ENCODE results near the gene RIPOR2.
"Not testable (repeated sequence)": the region's sequence is repeated elsewhere in the genome, so short reads cannot be mapped to it uniquely, and the experiment has no call there.

RIPOR2 gene

DNA sequence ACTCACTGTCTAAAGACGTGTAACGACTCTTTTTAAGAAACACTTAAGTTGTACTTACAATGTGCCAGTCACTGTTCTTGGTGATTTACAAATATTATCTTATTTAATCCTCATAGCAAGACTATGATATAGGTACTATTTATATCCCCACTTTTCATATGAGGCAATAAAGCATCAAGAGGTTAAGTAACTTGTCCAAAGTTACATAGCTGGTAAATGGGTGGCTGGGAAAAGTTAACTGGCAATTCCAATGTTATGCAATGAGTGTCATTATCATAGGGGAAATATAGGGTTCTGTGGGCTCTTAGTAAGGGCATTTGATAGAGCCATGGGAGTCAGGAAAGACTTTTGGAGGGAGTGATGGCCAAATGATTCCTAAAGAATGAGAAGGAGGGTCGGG, 21.4 kb upstream of the RIPOR2 start:
- no peak for DNase-seq (ENCODE audit: low read depth in 3 of 3)

DNA sequence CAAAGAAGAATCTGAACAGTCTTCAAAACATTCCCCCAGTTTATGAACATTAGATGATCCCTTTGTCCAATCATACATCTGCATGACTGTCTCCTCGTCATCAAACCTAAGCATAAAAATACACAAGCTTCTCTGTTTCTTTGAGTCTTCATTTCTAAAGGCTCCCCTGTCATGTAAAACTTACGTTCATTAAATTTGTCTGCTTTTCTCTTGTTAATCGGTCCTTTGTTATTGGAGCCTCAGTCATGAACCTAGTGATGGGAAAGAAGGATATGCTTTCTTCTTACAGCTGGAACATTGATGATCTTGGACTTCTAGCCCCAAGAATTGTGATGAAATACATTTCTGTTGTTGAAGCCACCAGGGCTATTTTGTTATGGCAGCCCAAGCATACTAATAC, 18.0 kb upstream of the RIPOR2 start:
- DNase-seq (ENCODE audit: low read depth in 3 of 3), result no peak

DNA sequence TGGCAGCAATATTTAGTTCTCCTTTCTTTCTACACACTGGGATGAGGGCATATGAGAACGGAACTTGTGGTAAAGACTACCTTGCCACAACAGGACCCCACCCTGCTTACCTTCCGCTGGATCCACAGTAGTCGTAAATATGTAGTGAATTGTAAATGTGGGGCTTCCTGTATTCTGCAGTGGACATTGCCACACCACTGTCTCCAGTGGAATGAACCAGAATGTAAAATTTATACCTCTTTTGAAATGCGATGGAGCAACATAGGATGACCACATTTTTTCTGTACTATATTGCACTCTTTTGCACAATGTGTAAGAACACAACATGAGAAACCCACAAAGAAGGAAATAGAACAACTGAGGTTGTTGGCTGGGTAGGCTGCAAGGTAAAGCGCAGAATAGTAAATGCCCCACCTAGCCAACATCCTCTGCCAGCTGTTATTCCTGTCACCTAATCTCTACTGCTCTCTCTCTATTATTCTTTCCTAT, 16.1 kb upstream of the RIPOR2 start:
- no peak for DNase-seq (ENCODE audit: low read depth in 3 of 3)

DNA sequence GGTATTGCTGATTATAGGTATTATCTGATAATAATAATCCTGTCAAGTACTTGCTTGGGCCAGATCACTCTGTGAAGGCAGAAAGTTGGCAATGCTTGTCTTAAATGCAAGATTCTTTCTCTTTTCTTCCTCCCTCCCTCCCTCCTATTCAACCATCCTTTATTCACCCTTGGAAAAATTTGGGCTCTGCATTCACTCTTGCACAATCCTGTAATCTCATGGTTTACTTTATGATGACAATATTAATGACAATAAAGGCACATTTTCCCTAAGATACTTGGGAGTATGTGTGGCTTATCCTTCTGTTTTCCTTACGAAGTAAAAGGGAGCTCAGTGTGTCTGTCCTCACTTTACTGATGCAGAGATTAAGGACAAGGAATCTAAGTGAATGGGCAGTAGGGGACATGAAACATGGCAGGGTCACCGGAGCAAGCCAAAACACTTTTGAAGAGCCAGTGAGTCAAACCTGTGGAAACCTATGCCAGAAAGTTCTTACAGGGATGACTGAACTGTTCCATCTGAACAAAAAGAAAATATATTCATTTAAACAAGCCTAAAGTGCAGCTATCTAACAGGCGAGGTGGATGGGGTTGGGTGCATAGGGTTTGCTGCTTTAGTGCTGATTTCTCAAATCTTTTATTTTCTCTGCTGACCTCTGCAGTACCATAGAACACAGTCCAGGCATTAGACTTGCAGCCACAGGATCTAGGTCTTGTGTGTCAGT, 14.6 kb upstream of the RIPOR2 start:
- no peak for DNase-seq (ENCODE audit: low read depth in 3 of 3)

DNA sequence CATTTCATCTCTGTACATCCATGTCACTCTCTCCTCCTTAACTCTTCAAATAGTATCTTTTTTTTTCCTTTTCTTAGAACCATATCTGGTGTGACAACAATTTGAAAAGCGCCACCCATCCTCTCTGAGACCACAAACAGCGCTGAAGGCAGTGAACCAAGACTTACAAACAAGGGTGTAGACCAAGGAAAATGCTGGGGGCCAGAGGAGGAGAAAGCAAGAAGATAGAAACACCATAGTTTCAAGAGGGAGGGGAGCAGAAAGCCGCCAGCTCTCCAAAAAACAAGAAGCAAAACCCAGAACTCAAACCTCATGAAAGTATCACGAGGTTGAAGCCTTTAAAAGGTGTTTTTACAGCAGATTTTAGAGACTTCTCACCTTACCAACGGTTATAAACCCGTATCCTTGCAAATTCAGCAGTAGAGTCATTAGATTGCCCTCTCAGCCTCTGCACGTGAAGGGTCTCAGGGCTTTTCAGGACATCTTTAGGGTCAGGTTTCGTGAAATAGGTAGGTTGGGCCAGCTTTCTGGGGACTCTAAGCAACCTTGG, 13.3 kb upstream of the RIPOR2 start:
- no peak for DNase-seq (ENCODE audit: low read depth in 3 of 3)

DNA sequence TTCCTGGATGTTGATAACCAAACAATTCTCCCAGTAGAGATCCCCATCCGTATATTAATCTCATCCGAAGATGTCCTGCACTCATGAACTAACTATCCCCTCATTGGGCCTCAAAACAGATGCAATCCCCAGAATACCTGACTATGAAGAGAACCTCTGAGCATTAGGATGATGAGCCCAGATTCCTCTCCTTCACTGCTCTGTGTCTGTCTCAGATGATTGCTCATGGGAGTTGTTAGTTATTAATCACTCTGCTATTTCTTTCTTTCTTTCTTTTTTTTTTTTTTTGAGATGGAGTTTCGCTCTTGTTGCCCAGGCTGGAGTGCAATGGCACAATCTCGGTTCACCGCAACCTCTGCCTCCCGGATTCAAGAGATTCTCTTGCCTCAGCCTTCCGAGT, 12.5 kb upstream of the RIPOR2 start:
- DNase-seq (ENCODE audit: low read depth in 3 of 3), result not testable (repeated sequence)

DNA sequence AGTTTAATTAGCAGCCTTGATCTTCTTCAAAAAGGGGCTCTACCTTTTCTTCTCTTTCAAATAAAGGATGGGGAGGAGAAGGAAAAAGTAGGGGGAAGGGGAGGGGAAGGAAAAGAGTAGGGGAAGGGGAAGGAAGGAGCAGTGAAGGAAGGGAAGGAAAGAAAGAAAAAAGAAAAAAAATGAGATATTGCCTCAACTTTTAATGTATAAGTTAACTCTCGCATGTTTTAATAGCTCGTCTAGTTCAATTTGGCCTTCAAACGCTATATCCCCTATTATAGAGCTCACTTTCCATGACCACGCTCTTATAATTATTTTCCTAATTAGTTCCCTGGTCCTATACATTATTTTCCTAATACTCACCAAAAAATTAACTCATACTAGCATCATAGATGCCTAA, 11.9 kb upstream of the RIPOR2 start:
- no peak for DNase-seq (ENCODE audit: low read depth in 3 of 3)

DNA sequence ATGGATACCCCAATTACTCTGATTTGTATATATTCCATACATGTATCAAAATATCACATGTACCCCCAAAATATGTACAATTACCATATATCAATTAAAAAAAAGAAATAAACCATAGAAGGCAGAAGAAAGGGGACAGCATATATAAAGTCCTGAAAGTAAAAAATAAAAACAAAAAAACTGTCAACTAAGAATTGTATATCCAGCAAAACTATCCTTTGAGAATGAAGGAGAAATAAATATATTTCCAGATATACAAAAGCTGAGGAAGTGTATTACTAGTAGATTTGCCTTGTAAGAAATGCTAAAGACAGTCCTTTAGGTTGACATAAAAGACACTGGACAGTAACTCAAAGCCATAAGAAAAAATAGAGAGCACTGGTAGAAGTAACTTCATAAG, 9.3 kb upstream of the RIPOR2 start:
- DNase-seq (ENCODE audit: low read depth in 3 of 3), result no peak

DNA sequence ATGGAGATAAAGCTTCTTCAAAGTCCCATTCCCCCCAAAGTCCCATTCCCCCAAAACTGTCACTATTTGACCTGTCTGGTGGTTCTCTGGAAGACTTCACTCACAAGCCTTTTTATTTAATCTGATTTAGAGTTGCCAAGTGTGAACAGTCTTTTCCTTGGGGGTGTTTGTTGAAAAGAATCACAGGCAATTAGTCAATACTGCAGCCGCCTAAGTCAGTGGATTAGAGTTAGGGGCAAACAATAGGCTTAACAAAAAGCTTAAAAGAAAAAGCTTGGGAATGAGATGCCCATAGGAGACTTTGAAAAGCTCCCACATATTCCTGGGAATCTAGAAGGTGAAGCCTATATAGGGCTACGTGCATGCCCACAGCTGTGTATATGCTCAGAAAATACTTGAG, 8.0 kb upstream of the RIPOR2 start:
- no peak for DNase-seq (ENCODE audit: low read depth in 3 of 3)

DNA sequence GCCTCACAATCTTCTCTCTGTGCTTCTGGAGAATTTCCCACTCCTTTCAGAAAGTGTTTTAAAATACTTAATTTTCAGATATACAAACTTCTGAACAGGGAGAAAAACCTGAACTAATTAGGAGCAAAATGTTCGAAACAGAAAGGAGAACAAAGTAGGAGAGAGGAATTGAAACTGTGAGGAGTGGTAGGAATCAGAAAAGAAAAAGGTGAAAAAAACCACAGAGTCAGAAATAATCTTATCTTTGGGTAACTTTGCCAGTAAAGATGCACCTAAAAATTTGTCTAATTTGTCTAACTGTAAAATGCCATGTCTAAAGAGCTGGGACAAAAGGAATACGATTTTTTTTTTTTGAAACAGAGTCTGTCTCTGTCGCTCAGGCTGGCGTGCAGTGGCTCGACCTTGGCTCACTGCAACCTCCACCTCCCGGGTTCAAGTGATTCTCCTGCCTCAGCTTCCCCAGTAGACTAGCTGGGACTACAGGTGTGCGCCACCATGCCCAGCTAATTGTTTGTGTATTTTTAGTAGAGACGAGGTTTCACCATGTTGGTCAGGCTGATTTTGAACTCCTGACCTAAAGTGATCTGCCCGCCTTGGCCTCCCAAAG, 4.7 kb upstream of the RIPOR2 start:
- DNase-seq (ENCODE audit: low read depth in 3 of 3), result no peak

DNA sequence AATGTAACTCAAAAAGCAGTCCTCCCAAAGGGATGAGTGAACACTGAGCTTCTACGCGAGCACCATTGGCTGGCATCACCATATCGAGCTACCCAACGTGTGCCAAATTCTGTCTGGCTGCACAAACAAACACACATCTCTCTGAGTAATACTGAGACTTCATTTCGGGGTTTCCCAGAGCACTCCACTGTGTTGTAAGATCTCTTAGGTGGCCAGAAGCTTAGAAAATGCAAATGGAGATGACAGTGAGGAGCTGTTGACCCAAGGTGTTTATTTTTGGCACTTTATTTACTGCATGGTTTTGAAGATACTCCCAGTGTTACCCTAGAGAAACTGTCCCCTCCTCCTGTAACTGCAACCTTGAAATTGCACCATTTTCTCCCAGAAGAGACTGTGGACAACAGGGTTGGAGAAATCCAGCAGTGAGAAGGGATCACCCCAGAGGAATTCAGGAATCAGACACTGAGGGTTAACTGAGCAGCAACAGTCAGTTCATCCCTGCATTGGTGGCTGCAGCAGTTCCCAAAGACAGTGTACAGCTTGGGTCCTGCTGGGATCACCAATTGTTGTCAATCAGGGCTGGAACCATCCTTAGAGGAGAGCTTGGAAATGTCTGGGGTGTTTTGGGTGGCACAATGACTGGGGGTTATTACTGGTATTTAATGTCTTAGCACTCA, 1.0 kb upstream of the RIPOR2 start:
- peak in 1 of 3 experiments; percentile 36 for DNase-seq (ENCODE audit: low read depth in 3 of 3)

DNA sequence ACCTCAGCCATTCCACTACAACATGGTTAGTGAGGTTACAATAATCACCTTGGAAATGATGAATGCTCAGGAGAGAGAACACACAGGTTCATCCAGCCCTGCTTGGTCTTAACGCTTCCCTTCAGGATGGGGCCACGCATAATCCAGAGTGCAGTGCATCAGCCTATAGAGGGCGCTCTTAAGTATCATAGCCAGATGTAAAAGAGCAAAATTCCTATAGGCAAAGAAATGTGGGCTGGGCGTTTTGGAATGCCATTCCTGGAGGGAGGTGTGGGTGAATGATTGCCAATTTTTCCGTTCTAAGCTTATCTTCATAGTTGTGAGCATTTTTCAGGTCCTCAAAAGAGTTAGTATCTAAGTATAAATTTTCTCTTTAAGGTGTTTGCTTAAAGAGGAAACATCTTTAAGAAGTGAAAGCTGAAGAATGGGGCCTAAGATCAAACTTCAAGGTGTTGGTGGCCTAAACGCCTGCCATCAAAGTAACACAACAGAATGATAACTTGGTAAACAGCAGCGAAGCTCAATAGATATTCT, 1.8 kb downstream of the RIPOR2 start:
- DNase-seq (ENCODE audit: low read depth in 3 of 3), result no peak

DNA sequence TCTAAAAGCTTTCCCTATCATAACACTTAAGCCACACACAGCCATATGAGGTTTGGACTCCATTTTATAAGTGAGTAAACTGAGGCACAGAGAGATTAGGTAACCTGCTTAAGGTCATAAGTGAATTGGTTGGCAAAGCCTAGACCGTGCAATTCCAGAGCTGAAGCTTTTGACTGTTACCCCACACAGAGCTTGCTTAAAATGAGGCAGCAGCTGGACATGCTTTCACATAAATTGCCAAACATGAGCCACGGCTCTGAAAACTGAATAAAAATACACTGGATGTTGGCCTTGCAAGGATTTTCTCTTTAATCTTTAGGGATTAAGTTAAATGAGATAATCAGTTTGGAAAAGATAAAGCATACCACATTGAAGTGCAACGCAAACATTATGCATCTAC, 2.5 kb downstream of the RIPOR2 start:
- no peak for DNase-seq (ENCODE audit: low read depth in 3 of 3)

DNA sequence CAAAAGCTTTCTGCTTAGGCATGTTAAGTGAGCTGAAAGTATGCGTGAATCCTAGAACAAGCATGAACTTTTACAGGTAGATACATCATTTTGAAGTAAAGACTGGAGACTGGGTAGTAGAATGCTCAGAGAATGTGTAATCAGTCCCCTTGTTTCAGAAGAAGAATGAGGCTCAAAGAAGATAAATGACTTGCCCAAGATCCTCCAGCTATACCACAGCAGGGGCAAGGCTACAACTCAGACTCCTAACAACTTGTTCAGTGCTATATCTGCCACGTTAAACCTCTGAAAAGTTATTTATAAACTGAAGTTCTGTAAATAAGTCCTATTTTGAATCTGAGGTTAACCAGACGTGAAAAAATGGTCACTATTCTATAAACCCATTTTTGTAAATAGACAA, 2.9 kb downstream of the RIPOR2 start:
- DNase-seq (ENCODE audit: low read depth in 3 of 3), result no peak

DNA sequence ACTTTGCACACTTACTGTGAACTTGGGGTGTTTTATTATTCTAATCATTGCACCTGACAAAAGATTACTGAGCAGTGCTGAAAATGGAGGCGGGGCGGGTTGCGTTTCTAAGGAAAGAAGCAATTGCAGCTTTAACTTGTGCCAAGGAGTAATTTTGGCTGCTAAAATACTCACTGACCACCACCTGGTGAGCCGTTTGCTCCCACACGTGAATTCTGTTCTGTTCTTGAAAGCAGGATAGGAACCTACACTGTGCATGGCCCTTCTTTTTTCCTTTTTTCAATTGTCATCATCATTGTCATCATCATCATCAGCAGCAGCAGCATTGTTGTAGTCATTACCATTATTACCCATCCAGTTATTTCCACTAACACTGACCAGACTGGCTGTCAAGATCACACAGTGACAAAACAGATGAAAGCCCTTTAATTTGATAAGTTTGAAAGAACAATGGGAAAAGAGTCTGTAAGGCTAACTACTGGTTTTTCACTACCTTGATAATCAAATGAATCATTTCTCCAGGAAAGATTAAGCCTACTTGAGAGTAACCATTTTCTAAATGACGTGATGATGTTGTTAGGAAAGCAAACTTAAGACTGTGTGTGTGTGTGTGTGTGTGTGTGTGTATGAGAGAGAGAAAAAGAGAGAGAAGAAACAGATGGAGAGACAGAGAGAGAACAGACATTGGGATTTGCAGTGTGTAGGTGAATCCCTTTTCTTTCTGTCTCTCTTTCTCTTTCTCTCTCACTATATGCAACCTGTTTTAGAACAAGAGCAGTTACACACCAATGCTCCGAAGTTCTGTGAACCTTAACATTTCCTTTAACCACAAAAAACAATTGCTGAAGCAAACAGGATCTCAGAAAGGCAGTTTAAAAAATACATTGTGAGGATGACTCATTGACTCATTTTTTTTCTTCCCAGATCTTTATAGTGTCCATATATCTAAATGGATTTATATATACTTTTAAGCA, 3.8 kb downstream of the RIPOR2 start:
- DNase-seq (ENCODE audit: low read depth in 3 of 3), result no peak

DNA sequence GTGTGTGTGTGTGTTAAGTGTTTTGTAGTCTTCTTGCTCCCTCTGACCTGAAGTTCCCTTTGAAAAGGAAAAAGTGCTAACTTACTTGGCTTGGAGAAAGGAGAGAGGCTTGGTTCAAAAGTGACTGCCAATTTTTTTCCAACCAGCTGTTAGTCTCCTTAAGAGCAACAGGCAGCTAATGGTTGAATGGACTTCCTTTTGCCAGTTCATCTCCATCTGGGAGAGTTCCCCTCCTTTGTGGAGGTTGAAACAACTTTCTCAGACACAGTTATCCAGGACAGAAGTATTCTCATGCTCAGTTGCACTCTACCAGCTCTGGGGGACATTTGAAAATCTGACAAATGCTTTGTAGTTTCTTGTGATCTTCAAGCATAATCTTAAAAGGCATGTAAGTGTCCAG, 4.5 kb downstream of the RIPOR2 start:
- DNase-seq (ENCODE audit: low read depth in 3 of 3), result no peak

DNA sequence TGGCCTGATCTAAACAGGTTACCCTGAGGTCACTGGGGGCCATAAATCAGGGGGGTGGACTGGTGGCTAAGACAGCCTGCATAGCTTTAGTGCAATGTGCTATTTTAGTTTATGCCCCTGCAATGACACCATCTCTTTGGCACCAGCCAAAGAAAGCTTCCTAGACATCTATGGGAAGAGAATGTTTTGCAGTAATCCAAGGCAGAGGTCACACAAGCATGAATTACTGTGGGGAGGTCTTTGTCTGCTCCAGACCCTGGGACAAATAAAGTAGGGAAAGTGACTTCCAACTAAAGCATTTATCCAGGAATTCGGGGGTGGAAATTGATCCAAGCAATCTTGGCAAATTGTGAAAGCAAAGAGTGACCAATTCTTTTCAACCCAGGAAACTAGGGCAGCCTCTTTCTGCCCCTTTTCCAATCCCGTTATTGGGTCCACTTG, 5.3 kb downstream of the RIPOR2 start:
- DNase-seq (ENCODE audit: low read depth in 3 of 3), result no peak

DNA sequence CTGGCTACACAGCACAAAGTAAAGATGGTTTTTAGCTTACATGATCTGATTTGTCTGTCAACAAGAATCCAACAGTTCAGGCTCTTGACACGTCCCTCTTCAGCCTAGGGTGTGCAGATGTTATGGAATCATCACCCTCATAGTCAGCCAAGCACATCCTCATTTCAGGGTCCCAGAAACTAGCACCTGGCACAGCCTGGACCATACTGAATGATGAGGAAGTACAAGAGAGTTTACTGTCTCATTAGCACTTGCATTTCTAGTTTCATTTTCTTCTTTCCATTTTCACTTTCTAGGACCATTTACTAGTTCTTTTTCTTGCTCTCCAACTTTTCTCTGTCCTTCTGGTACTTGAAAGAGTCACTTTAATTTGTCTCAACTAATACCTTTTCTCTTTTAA, 6.5 kb downstream of the RIPOR2 start:
- no peak for DNase-seq (ENCODE audit: low read depth in 3 of 3)

DNA sequence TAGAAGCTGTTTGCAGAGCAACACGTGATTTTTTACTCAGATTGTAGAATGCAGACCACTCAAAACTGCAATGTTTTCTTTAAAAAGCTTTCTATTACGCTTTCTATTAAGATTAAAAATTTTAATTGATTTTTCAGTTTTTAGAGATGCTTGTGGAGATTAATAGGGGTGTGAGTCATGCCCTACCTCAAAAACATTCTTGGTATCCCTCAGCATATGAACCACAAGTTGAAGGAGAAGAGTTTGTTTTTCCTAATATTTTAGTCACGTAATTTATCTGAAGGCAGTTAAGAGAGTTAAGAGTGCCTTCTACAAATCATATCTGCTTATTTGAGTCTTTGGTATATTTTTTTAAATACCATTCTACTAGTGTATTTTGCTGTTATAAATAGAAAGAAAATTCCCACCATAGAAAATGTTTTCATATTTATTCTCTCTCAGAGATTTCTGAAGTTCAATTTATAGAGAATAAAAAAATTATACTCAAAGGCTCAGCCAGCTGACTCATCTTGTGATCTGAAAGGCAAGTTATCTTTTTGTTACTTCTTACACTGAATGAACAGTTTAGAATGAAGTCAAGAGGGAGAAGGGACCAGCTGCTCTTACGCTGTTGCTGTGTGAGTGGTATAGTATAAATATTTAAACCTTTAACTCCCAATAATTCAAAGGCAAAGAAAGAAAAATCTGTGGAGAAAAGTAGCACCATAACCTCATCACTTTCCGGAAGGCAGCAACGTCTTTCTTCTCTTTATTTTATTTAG, 7.6 kb downstream of the RIPOR2 start:
- DNase-seq (ENCODE audit: low read depth in 3 of 3), result no peak

DNA sequence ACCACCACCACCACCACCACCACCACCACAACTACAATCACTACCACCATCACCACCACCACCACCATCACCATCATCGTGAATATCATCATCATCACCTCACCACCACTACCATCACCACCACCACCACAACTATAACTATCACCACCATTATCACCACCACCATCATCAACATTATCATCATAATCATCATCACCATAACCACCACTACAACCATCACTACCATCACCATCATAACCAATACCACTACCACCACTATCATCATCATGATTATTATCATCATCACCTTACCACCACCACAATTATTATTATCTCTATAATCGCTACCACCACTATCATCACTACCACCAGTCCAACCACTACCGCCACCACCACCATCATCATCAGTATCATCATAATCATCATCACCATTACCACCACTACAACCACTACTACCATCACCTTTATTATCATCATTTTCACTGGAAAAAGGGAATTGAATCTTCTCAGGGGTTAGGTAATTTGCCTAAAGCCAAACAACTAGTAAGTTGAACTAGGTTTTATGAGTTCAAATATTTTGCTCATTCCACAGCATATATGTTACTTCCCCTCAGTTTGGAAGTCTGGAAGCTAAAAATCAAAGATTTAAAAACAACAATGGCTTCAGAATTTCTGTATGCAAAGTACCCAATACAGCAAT, 8.3 kb downstream of the RIPOR2 start:
- DNase-seq (ENCODE audit: low read depth in 3 of 3), result peak in 1 of 3 experiments; percentile 50

Data from stimulated activated CD4-positive, alpha-beta T cell treated with anti-CD3 and anti-CD28 coated beads, TNF-alpha, amount 100 ng/mL, for 24 hours (primary cell).